ENCODE measurements around the gene GPR65. TPM values are rescaled to one million over a fixed set of nuclear protein-coding genes. Genes with fewer than 3 reads are reported as not detected.

Gene GPR65
- total and polyA plus RNA-seq, 9 of the 15 experiments (the other 6 are each of a cell fraction or from before 2014, with no cell fraction given), result 0.03 to 0.11 (median 0.04) TPM; not detected in 6

GRCh38 chr14:88023658-88024187 lies 18.8 kb downstream of the GPR65 start:
- Histone ChIP-seq H3K4me2 (ENCODE audit: insufficient read depth, low read length) (no peak overlapping the region), H2AFZ (ENCODE audit: low read depth, low read length) (peak overlapping the region; percentile 68), H4K20me1 (replicated peaks; ENCODE audit: control insufficient read depth, insufficient read depth, low read length) (no peaks in the 10 kb centered on the region), H3K27ac (ENCODE audit: extremely low read depth, low read depth, low read length) (peak overlapping the region; percentile 36; the same call in 1 of the 3 replicates), H3K4me3 (no peak overlapping the region), H3K9me1 (ENCODE audit: control insufficient read depth, insufficient read depth, low read length) (peaks cover 2% of the 10 kb centered on the region), H3K36me3 (ENCODE audit: control insufficient read depth, insufficient read depth, low read length) (no peaks in the 10 kb centered on the region), H3K9ac (ENCODE audit: insufficient read depth in 1 of 2, low read depth in 2 of 2, low read length in 2 of 2) (no peak overlapping the region), H3K9me3 (replicated peaks; ENCODE audit: control insufficient read depth, insufficient read depth, low read depth, low read length) (no peaks in the 10 kb centered on the region), H3K27me3 (ENCODE audit: control insufficient read depth in 2 of 2, insufficient read depth in 2 of 2, low read length in 2 of 2) (no peaks in the 10 kb centered on the region), H3K79me2 (ENCODE audit: control insufficient read depth, insufficient read depth, low read length) (no peaks in the 10 kb centered on the region), H3K4me1 (replicated peaks in 1 of 2; ENCODE audit: control insufficient read depth in 2 of 2, insufficient read depth in 2 of 2, low read length in 2 of 2) (peaks cover 0 to 40% of the 10 kb centered on the region in 2 experiments; a peak in 3 of 5 replicates)
- intact Hi-C loops (cut with micrococcal nuclease), result loop anchor here (2.0 to 5.0 kb wide), 2 partner anchors 31 to 539 kb away; partner anchors contain the start of genes GALC and ZC3H14
- POLR2A ChIA-PET, result interaction anchor here (0.7 kb wide), 1 partner anchor 9 kb away, joined by 3 read pairs; no protein-coding TSS in a partner anchor
- BruUV-seq (replicated peaks), result no TSS peak
- CTCF ChIA-PET (ENCODE audit: low intra/inter-chr PET ratio), result no interaction called here
- in situ Hi-C loops (cut with MboI), result no loop called here
- peak; percentile 63 for ATAC-seq
- FAIRE-seq, result peak; percentile 51
- DNase-seq (ENCODE audit: extremely low read depth in 1 of 4, low spot score in 3 of 4), result peak in 2 of 4 experiments; percentile 7 to 21
- 11% methylated on average over 2 of the region's 3 CpGs for WGBS (ENCODE audit: insufficient coverage, low coverage, missing lambda C conversion rate)
- TF ChIP-seq SMARCA4 (IDR thresholded peaks at IDR 0.05), result no peak
- TF ChIP-seq CREB3 (tag; conservative IDR thresholded peaks at IDR 0.05; ENCODE audit: low read depth), result no peak
- TF ChIP-seq KAT8 (IDR thresholded peaks at IDR 0.05; ENCODE audit: low read depth), result no peak
- no peak for TF ChIP-seq VEZF1 (CRISPR knock-in tag; IDR thresholded peaks at IDR 0.05)
- TF ChIP-seq ZNF780A (CRISPR knock-in tag; IDR thresholded peaks at IDR 0.05), result no peak
- peak; percentile 57; the same call in 1 of the 2 replicates for TF ChIP-seq SPI1 (IDR thresholded peaks at IDR 0.05; ENCODE audit: borderline replicate concordance, low read depth, low read length)
- TF ChIP-seq GATA2 (CRISPR knock-in tag; IDR thresholded peaks at IDR 0.05), result no peak
- TF ChIP-seq SRF (CRISPR knock-in tag; IDR thresholded peaks at IDR 0.05), result no peak
- no peak for TF ChIP-seq HNRNPK (IDR thresholded peaks at IDR 0.05; ENCODE audit: low read depth, low read length, poor library complexity, severe bottlenecking)
- TF ChIP-seq TCF3 (CRISPR knock-in tag; IDR thresholded peaks at IDR 0.05), result 0 out of 2 replicates have a peak, but pooled peaks have one; percentile 32
- TF ChIP-seq MLX (CRISPR knock-in tag; conservative IDR thresholded peaks at IDR 0.05), result no peak
- TF ChIP-seq CREB1 (IDR thresholded peaks at IDR 0.05), result no peak
- no peak for TF ChIP-seq CREB1 (CRISPR knock-in tag; IDR thresholded peaks at IDR 0.05)
- TF ChIP-seq BCLAF1 (IDR thresholded peaks at IDR 0.05; ENCODE audit: borderline replicate concordance in 1 of 2, control insufficient read depth in 1 of 2, low read depth in 2 of 2, low read length in 1 of 2), result no peak
- no peak for TF ChIP-seq CXXC5 (CRISPR knock-in tag; IDR thresholded peaks at IDR 0.05)
- no peak for TF ChIP-seq ZNF354B (CRISPR knock-in tag; IDR thresholded peaks at IDR 0.05)
- no peak for TF ChIP-seq ZNF57 (CRISPR knock-in tag; IDR thresholded peaks at IDR 0.05)

All from K562 (cell line).